HG03460 (cell line): ENCODE data around the gene CNNM4.
A peak's percentile ranks its signal among the peaks of the same experiment; 100 is the strongest.

Experiments used
- ATAC-seq: cut with Tn5 transposase; IDR thresholded peaks from one replicate; pipeline ENCODE4 v1.9.1; 2021; ENCODE audit not compliant: unreplicated experiment

Gene CNNM4

GRCh38 chr2:96857667-96858372, 97.1 kb downstream of the CNNM4 start, which contains the start of gene ANKRD39:
ANKRD39 (minus strand) TSS chr2:96858016; CDS start chr2:96857987, 29 bp downstream.
- ATAC-seq: peak; percentile 88

GRCh38 chr2:96859099-96859649, 98.5 kb downstream of the CNNM4 start:
- ATAC-seq: no peak

- no peak for ATAC-seq
These were observed 99.0 kb downstream of the CNNM4 start for GRCh38 chr2:96859681-96860064.

- ATAC-seq: no peak
These were observed 99.6 kb downstream of the CNNM4 start for GRCh38 chr2:96860065-96861029.

- ATAC-seq: no peak
These were observed 100.4 kb downstream of the CNNM4 start for GRCh38 chr2:96861074-96861473.
